ENCODE measurements around the gene CD300LD.

The CD300LD gene

GRCh38 chr17:74604200-74604599, 12.1 kb upstream of the CD300LD start:
- Histone ChIP-seq H4K20me1 (ENCODE audit: low read depth, low read length) (no peaks in the 10 kb centered on the region), H3K4me2 (ENCODE audit: low read depth, low read length, poor library complexity, severe bottlenecking) (no peak overlapping the region), H2AFZ (ENCODE audit: low read depth, low read length, severe bottlenecking) (no peak overlapping the region), H3K4me3 (ENCODE audit: insufficient read depth, low read length, poor library complexity, severe bottlenecking) (no peak overlapping the region), H3F3A (ENCODE audit: insufficient read depth) (no peaks in the 10 kb centered on the region), H3K79me2 (ENCODE audit: insufficient read depth, low read length) (no peaks in the 10 kb centered on the region), H3K9me2 (replicated peaks; ENCODE audit: insufficient read depth, low read length) (no peaks in the 10 kb centered on the region), H3K27me3 (ENCODE audit: low read length) (no peaks in the 10 kb centered on the region), H3K27ac (ENCODE audit: low read depth, low read length) (no peak overlapping the region), H3K9me3 (ENCODE audit: insufficient read depth, low read length) (no peaks in the 10 kb centered on the region), H3K36me3 (ENCODE audit: low read length) (no peaks in the 10 kb centered on the region), H3K9ac (ENCODE audit: low read length) (no peak overlapping the region)
- TF ChIP-seq EZH2phosphoT487 (conservative IDR thresholded peaks at IDR 0.05; ENCODE audit: low read length) (no peak), CTCF (IDR thresholded peaks at IDR 0.05; ENCODE audit: insufficient read depth, low read length, poor library complexity, severe bottlenecking) (no peak)

- Histone ChIP-seq H3K4me2 (ENCODE audit: low read depth, low read length, poor library complexity, severe bottlenecking) (no peak overlapping the region), H4K20me1 (ENCODE audit: low read depth, low read length) (no peaks in the 10 kb centered on the region), H3K9me3 (ENCODE audit: insufficient read depth, low read length) (no peaks in the 10 kb centered on the region), H3K36me3 (ENCODE audit: low read length) (no peaks in the 10 kb centered on the region), H3K27me3 (ENCODE audit: low read length) (no peaks in the 10 kb centered on the region), H3K27ac (ENCODE audit: low read depth, low read length) (no peak overlapping the region), H2AFZ (ENCODE audit: low read depth, low read length, severe bottlenecking) (no peak overlapping the region), H3F3A (ENCODE audit: insufficient read depth) (no peaks in the 10 kb centered on the region), H3K9me2 (replicated peaks; ENCODE audit: insufficient read depth, low read length) (no peaks in the 10 kb centered on the region), H3K9ac (ENCODE audit: low read length) (no peak overlapping the region), H3K79me2 (ENCODE audit: insufficient read depth, low read length) (no peaks in the 10 kb centered on the region), H3K4me3 (ENCODE audit: insufficient read depth, low read length, poor library complexity, severe bottlenecking) (no peak overlapping the region)
- TF ChIP-seq EZH2phosphoT487 (conservative IDR thresholded peaks at IDR 0.05; ENCODE audit: low read length) = no peak
- no peak for TF ChIP-seq CTCF (IDR thresholded peaks at IDR 0.05; ENCODE audit: insufficient read depth, low read length, poor library complexity, severe bottlenecking)
Measured at GRCh38 chr17:74603746-74604145, 11.7 kb upstream of the CD300LD start.

GRCh38 chr17:74603037-74603635, 11.1 kb upstream of the CD300LD start:
- Histone ChIP-seq H3K4me3 (ENCODE audit: insufficient read depth, low read length, poor library complexity, severe bottlenecking) (no peak overlapping the region), H3K27me3 (ENCODE audit: low read length) (no peaks in the 10 kb centered on the region), H2AFZ (ENCODE audit: low read depth, low read length, severe bottlenecking) (no peak overlapping the region), H3K79me2 (ENCODE audit: insufficient read depth, low read length) (no peaks in the 10 kb centered on the region), H3K9me3 (ENCODE audit: insufficient read depth, low read length) (no peaks in the 10 kb centered on the region), H3K36me3 (ENCODE audit: low read length) (no peaks in the 10 kb centered on the region), H3K27ac (ENCODE audit: low read depth, low read length) (no peak overlapping the region), H3K9me2 (replicated peaks; ENCODE audit: insufficient read depth, low read length) (no peaks in the 10 kb centered on the region), H3K9ac (ENCODE audit: low read length) (no peak overlapping the region), H3K4me2 (ENCODE audit: low read depth, low read length, poor library complexity, severe bottlenecking) (no peak overlapping the region), H3F3A (ENCODE audit: insufficient read depth) (no peaks in the 10 kb centered on the region), H4K20me1 (ENCODE audit: low read depth, low read length) (no peaks in the 10 kb centered on the region)
- TF ChIP-seq EZH2phosphoT487 (conservative IDR thresholded peaks at IDR 0.05; ENCODE audit: low read length) (no peak), CTCF (IDR thresholded peaks at IDR 0.05; ENCODE audit: insufficient read depth, low read length, poor library complexity, severe bottlenecking) (no peak)

All from SU-DHL-6 (cell line).